Heart left ventricle (tissue), 16 donors: Measurements from ENCODE around the gene UQCC3. TPM values are rescaled to one million over a fixed set of nuclear protein-coding genes. Genes with fewer than 3 reads are reported as not detected.
A peak's percentile ranks its signal among the peaks of the same experiment; 100 is the strongest.

Experiments used
- ATAC-seq, 4 donors: fragments of 200-7000 bp; cut with Tn5 transposase; one replicate each; pipeline ENCODE4 v1.9.1; 2020 to 2022; ENCODE audit warnings: moderate library complexity in 4 of 4, mild to moderate bottlenecking in 3 of 4, moderate number of reproducible peaks in 1 of 4
- DNase-seq, 5 donors: peaks; one replicate each; pipeline ENCODE4 v3.0.0-alpha.2; 2020
- H3K27ac ChIP-seq, 12 donors: fragments of 200-600 bp; sonication (generic) in 4 of 12; one replicate each; pipeline versions ENCODE4 v1.5.0 to v1.8.0; 2016 to 2022; ENCODE audit warnings: mild to moderate bottlenecking in 2 of 12
- H3K27me3 ChIP-seq, 9 donors: fragments of 200-600 bp; sonication (generic) in 2 of 9; one replicate each; pipeline versions ENCODE4 v1.5.1 to v1.8.0; 2016 to 2022; ENCODE audit warnings: mild to moderate bottlenecking in 3 of 9
- H3K36me3 ChIP-seq, 9 donors: fragments of 200-600 bp; sonication (generic) in 2 of 9; one replicate each; pipeline versions ENCODE4 v1.5.0 to v1.8.0; 2018 to 2022; ENCODE audit warnings: mild to moderate bottlenecking in 2 of 9
- H3K4me1 ChIP-seq, 12 donors: fragments of 200-600 bp; sonication (generic) in 4 of 12; one replicate each; pipeline versions ENCODE4 v1.5.0 to v1.8.0; 2016 to 2022; ENCODE audit warnings: mild to moderate bottlenecking in 3 of 12
- H3K4me3 ChIP-seq, 12 donors: fragments of 200-600 bp; sonication (generic) in 4 of 12; one replicate each; pipeline versions ENCODE4 v1.5.0 to v1.8.0; 2017 to 2022; ENCODE audit warnings: mild to moderate bottlenecking in 9 of 12, moderate library complexity in 4 of 12
- H3K9me3 ChIP-seq, 12 donors: fragments of 200-600 bp; sonication (generic) in 4 of 12; one replicate each; pipeline versions ENCODE4 v1.5.0 to v1.8.0; 2016 to 2022; ENCODE audit warnings: mild to moderate bottlenecking in 1 of 12
- POLR2A ChIP-seq, 2 donors: fragments of 450-650 bp; IDR thresholded peaks; one replicate each; pipeline ENCODE4 v1.6.1; 2017; ENCODE audit warnings: antibody characterized with exemption in 2 of 2, mild to moderate bottlenecking in 2 of 2, moderate library complexity in 2 of 2
- WGBS, 4 donors: extraction: QIAGEN DNeasy Blood & Tissue Kit in 2 of 4; methylation state at CpG; one replicate each; pipeline versions ENCODE4 v1.1.5 to v1.1.7; 2013 to 2018; 5-methylcytosine and 5-hydroxymethylcytosine counted together
- intact Hi-C, 10 donors: fragments of 100-400 bp; cut with DNase I; formaldehyde crosslinking; loops; one replicate each; pipeline versions ENCODE4 v1.11.1 to v1.14.2; 2022
- polyA plus RNA-seq, 2 donors: library from polyadenylated mRNA; stranded (reverse); fragments of 200-250 nt; gene quantifications; one replicate each; pipeline ENCODE4 v1.2.3, GENCODE V29; 2013
- total RNA-seq, 9 donors: library from RNA; depleted of rRNA in 2 of 9; stranded (reverse); fragments of >200 nt in 2 of 9; fragmentation: NEBNext Ultra II Directional in 3 of 9; extraction: Animal tissue kit (Norgen Biotek cat#: 25700) in 3 of 9; gene quantifications; one replicate each; pipeline versions ENCODE4 v1.1.0 to v1.2.4, GENCODE V29; 2016 to 2023
- TF ChIP-seq, protein P1 (sequence below), 12 donors: fragments of 200-600 bp; sonication (generic) in 4 of 12; IDR thresholded peaks; one replicate each; pipeline versions ENCODE4 v1.5.0 to v1.8.0; 2018 to 2022; ENCODE audit warnings: antibody characterized with exemption in 12 of 12, mild to moderate bottlenecking in 5 of 12
- donor health status: ischemic (EF 13 %, LVEDD 7.1; RV severe dilation, severe dysfunction).
- donor health status: healthy with polysubstance abuse.
- donor health status: DM: no; HTN: yes; CAD: no.
- donor health status: DM: no; HTN: no; CAD: no.
- donor health status: ischemic (EF 25% LVEDD 6.9; RV normal size, moderate dysfunction).
- donor health status: ischemic (EF 25% LVEDD 5.7; RV mildly dilated, moderate dysfunction).
- donor health status: healthy.
- donor health status: DM: yes; HTN: yes; CAD: no.
- donor health status: ischemic (EF 35%, LVEDD 5.7; RV mildly dilated, moderate dysfunction).
- donor health status: nonischemic (EF 11% LVEDD 7.7; RV severe dilation, severe dysfunction).
- donor health status: DM: yes; HTN: yes; CAD: no.
- donor health status: PGD.
- donor health status: ischemic (EF 29% LVEDD 5.4; RV normal size, mild dysfunction).
- donor health status: nonischemic (EF 23%, LVEDD 6.1; RV moderate dilation, normal function).

UQCC3 gene
- total and polyA plus RNA-seq, 11 donors: 5.3 to 15.8 (median 6.1) TPM

DNA sequence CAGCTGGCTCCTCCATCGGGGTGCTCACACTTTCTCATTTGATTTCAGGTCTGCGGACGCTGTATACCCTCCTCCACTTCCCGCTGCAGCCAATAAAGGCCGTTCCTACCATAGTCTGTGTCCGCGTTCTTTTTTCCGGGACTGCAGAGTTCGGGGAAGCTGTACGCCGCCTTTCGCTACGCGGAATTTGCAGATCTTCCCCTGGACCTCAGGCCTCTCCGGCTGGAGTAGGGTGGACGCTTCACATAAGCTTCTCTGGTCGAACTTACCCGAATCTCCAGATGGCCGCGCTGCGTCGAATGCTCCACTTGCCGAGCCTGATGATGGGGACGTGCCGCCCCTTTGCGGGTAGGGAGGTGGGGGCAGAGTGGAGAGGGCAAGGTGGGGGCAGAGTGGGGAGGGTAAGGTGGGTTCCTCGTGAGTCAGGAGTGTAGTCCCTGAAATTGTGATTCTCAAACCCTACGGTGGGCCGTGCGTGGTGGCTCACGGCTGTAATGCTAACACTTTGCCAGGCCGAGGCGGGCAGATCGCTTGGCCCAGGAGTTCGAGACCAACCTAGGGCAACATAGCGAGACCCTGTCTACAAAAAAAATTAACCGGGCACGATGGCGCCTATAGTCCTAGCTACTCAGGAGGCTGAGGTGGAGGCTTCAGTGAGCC, 5.7 kb upstream of the UQCC3 start:
- intact Hi-C loops: loop anchor here in 1 of 10 donors (2.0 to 5.0 kb wide), 2 partner anchors 19 to 42 kb away; partner anchors contain the start of genes BSCL2, GANAB and GNG3
- H3K4me1 ChIP-seq: peaks cover 5 to 51% (median 37%) of the 10 kb centered on the region in 12 donors
- peaks cover 0 to 41% (median 27%) of the 10 kb centered on the region in 9 donors for H3K36me3 ChIP-seq
- ATAC-seq (peak; percentile 47 to 61 (median 48)), DNase-seq (peak in 4 of 5 donors; percentile 41 to 73 (median 60))
- WGBS, 4 donors: 2 to 5% (median 4%) methylated on average over 37 to 39 of the region's 39 CpGs
- TF ChIP-seq, protein P1, sequence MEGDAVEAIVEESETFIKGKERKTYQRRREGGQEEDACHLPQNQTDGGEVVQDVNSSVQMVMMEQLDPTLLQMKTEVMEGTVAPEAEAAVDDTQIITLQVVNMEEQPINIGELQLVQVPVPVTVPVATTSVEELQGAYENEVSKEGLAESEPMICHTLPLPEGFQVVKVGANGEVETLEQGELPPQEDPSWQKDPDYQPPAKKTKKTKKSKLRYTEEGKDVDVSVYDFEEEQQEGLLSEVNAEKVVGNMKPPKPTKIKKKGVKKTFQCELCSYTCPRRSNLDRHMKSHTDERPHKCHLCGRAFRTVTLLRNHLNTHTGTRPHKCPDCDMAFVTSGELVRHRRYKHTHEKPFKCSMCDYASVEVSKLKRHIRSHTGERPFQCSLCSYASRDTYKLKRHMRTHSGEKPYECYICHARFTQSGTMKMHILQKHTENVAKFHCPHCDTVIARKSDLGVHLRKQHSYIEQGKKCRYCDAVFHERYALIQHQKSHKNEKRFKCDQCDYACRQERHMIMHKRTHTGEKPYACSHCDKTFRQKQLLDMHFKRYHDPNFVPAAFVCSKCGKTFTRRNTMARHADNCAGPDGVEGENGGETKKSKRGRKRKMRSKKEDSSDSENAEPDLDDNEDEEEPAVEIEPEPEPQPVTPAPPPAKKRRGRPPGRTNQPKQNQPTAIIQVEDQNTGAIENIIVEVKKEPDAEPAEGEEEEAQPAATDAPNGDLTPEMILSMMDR (IDR thresholded peaks at IDR 0.05): no peak
- TF ChIP-seq POLR2A (IDR thresholded peaks at IDR 0.05): no peak
- H3K27me3 ChIP-seq: no peaks in the 10 kb centered on the region
- H3K27ac ChIP-seq: peak overlapping the region; percentile 30 to 98 (median 88)
- no peaks in the 10 kb centered on the region for H3K9me3 ChIP-seq
- peak overlapping the region; percentile 53 to 92 (median 83) for H3K4me3 ChIP-seq

DNA sequence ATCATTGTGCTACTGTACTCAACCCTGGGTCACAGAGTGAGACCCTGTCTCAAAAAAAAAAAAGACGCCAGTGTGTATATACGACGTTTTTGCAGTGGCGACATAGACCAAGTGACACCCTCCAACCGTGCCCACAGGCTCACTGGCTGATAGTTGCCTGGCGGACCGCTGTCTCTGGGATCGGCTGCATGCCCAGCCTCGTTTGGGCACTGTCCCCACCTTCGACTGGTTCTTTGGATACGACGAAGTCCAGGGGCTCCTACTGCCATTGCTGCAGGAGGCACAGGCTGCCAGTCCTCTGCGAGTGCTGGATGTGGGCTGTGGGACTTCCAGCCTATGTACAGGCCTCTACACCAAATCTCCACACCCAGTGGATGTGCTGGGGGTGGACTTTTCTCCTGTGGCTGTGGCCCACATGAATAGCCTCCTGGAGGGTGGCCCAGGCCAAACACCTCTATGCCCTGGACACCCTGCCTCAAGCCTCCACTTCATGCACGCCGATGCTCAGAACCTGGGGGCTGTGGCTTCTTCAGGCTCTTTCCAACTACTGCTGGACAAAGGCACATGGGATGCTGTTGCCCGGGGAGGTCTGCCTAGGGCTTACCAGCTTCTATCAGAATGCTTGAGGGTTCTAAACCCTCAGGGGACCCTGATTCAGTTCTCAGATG, 5.1 kb upstream of the UQCC3 start:
- DNase-seq (peak in 2 of 5 donors; percentile 34 to 60), ATAC-seq (peak in 1 of 4 donors; percentile 0)
- peaks cover 5 to 55% (median 41%) of the 10 kb centered on the region in 12 donors for H3K4me1 ChIP-seq
- H3K27me3 ChIP-seq: no peaks in the 10 kb centered on the region
- H3K9me3 ChIP-seq: no peaks in the 10 kb centered on the region
- WGBS, 4 donors: 48 to 54% (median 49%) methylated on average over 11 to 16 of the region's 16 CpGs
- peak overlapping the region; percentile 30 to 98 (median 88) for H3K27ac ChIP-seq
- peak overlapping the region; percentile 53 to 92 (median 83) for H3K4me3 ChIP-seq
- intact Hi-C loops: loop anchor here in 1 of 10 donors (5.0 kb wide), 1 partner anchor 41 kb away; the partner anchor contains the start of genes BSCL2 and GNG3
- H3K36me3 ChIP-seq: peaks cover 0 to 36% (median 27%) of the 10 kb centered on the region in 9 donors
- TF ChIP-seq POLR2A (IDR thresholded peaks at IDR 0.05): no peak
- TF ChIP-seq, protein P1 (IDR thresholded peaks at IDR 0.05): no peak

DNA sequence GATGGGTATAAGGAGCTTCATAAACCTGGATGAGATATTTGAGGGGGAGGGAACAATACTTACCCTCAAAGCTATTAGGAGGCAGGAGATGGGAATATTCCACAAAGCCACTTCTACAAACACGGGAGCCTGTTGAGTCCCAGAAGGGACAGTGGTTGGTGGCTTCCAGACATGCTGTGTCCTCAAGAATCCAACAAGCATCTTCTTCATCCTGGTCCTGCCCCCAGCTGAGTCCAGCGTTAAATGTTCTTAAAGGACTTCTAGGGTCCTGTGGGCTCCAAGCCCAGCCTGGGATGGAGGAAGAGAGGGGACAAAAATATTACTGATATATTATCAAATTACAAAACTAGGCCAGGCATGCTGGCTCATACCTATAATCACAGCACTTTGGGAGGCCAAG, 4.0 kb upstream of the UQCC3 start:
- peaks cover 5 to 59% (median 43%) of the 10 kb centered on the region in 12 donors for H3K4me1 ChIP-seq
- 61 to 86% (median 73%) methylated on average over 2 of the region's 2 CpGs for WGBS, 4 donors
- H3K9me3 ChIP-seq: no peaks in the 10 kb centered on the region
- no peak for ATAC-seq
- H3K27me3 ChIP-seq: no peaks in the 10 kb centered on the region
- peak in 2 of 5 donors; percentile 2 to 20 for DNase-seq
- no peak overlapping the region for H3K4me3 ChIP-seq
- peaks cover 0 to 27% (median 20%) of the 10 kb centered on the region in 9 donors for H3K36me3 ChIP-seq
- TF ChIP-seq, protein P1 (IDR thresholded peaks at IDR 0.05): no peak
- TF ChIP-seq POLR2A (IDR thresholded peaks at IDR 0.05): no peak
- intact Hi-C loops: loop anchor here in 1 of 10 donors (5.0 kb wide), 1 partner anchor 40 kb away; the partner anchor contains the start of genes BSCL2 and GNG3
- peak overlapping the region in 1 of 12 donors; percentile 89 for H3K27ac ChIP-seq
